HCT116 (cell line): ENCODE measurements around the gene TIMP3. TPM values are rescaled to one million over a fixed set of nuclear protein-coding genes. Genes with fewer than 3 reads are reported as not detected.

Source experiments
- ATAC-seq: fragments of 200-7000 bp; cut with Tn5 transposase; 2 replicates; pipeline ENCODE4 v1.9.1; 2020; ENCODE audit warnings: mild to moderate bottlenecking, moderate library complexity
- BruUV-seq: library from RNA; stranded (reverse); fragments of 400-500 nt; replicated peaks from 2 replicates; lab custom pipeline; 2021; lab: Mats Ljungman, UMichigan
- CTCF ChIA-PET: fragments of 300-600 bp; sonication (Branson Sonifier 250); formaldehyde crosslinking; loops from one replicate; lab custom pipeline; 2021; ENCODE audit warnings: antibody characterized with exemption; lab: Charles Lee
- POLR2A ChIA-PET: fragments of 300-600, 350-600 bp; sonication (Branson Sonifier 250); formaldehyde crosslinking; loops from one replicate; lab custom pipeline; 2021; ENCODE audit warnings: antibody characterized with exemption; lab: Charles Lee
- RAD21 ChIA-PET, 2 experiments: fragments of 300-600 bp; sonication (Branson Sonifier 250); formaldehyde crosslinking; loops; one replicate each; lab custom pipeline; 2023; ENCODE audit warnings: low total read pairs in 2 of 2; ENCODE audit not compliant: uncharacterized antibody in 2 of 2, unreplicated experiment in 2 of 2, low non-redundant PET in 1 of 2; lab: Charles Lee
- DNase-seq: peaks from one replicate; pipeline ENCODE4 v3.0.0-alpha.2; 2010; ENCODE audit warnings: low read depth, low spot score
- H2AFZ ChIP-seq: fragments of 200-600 bp; shearing (Covaris generic), sonication (generic); 2 replicates; pipeline ENCODE4 v1.6.1; 2017; ENCODE audit warnings: low read depth, mixed run types, mixed read lengths, antibody characterized with exemption, low read length; ENCODE audit not compliant: poor library complexity, severe bottlenecking
- H3K27ac ChIP-seq: 2 replicates; pipeline ENCODE4 v1.5.1; 2012; ENCODE audit warnings: low read depth, low read length
- H3K27me3 ChIP-seq: fragments of 200-600 bp; sonication (generic); 2 replicates; pipeline ENCODE4 v1.6.1; 2016; ENCODE audit warnings: mixed run types, low read length, mixed read lengths; ENCODE audit not compliant: insufficient read depth
- H3K36me3 ChIP-seq, 2 experiments: fragments of 200-500 bp in 1 of 2; fragments of 200-600 bp in 1 of 2; sonication (Bioruptor generic) in 1 of 2; sonication (generic) in 1 of 2; 2 replicates each; pipeline versions ENCODE4 v1.5.1 to v1.6.1; 2014 to 2016; ENCODE audit warnings: low read length in 2 of 2, inconsistent platforms in 1 of 2, mixed read lengths in 1 of 2, mixed run types in 1 of 2; ENCODE audit not compliant: insufficient read depth in 2 of 2, control insufficient read depth in 1 of 2
- H3K4me1 ChIP-seq, 2 experiments: fragments of 200-600 bp in 1 of 2; sonication (generic) in 1 of 2; 2 replicates each; pipeline versions ENCODE4 v1.5.1 to v1.6.1; 2012 to 2017; ENCODE audit warnings: low read length in 2 of 2, inconsistent platforms in 1 of 2, mild to moderate bottlenecking in 1 of 2, mixed read lengths in 1 of 2, mixed run types in 1 of 2, moderate library complexity in 1 of 2; ENCODE audit not compliant: insufficient read depth in 2 of 2, control insufficient read depth in 1 of 2
- H3K4me2 ChIP-seq: fragments of 200-600 bp; sonication (generic); 2 replicates; pipeline ENCODE4 v1.6.1; 2017; ENCODE audit warnings: mixed run types, low read length, mixed read lengths
- H3K4me3 ChIP-seq, 2 experiments: fragments of 200-600 bp in 1 of 2; sonication (generic) in 1 of 2; replicated peaks in 1 of 2; 2 replicates each; pipeline ENCODE4 v1.5.1; 2011 to 2016; ENCODE audit warnings: low read length in 2 of 2, control low read depth in 1 of 2, low read depth in 1 of 2, mild to moderate bottlenecking in 1 of 2, mixed read lengths in 1 of 2, mixed run types in 1 of 2
- H3K79me2 ChIP-seq: fragments of 200-600 bp; sonication (generic); 2 replicates; pipeline ENCODE4 v1.6.1; 2017; ENCODE audit warnings: mild to moderate bottlenecking, mixed run types, low read length, moderate library complexity, mixed read lengths; ENCODE audit not compliant: insufficient read depth
- H3K9ac ChIP-seq: fragments of 200-600 bp; sonication (generic); 2 replicates; pipeline ENCODE4 v1.6.1; 2016; ENCODE audit warnings: low read length, mixed read lengths
- H3K9me2 ChIP-seq: fragments of 200-600 bp; sonication (generic), shearing (Covaris generic); 2 replicates; pipeline ENCODE4 v1.6.1; 2017; ENCODE audit warnings: mixed run types, mild to moderate bottlenecking, moderate library complexity; ENCODE audit not compliant: insufficient read depth
- H3K9me3 ChIP-seq, 2 experiments: fragments of 200-500 bp in 1 of 2; fragments of 200-600 bp in 1 of 2; sonication (Bioruptor generic) in 1 of 2; sonication (generic) in 1 of 2; 2 replicates each; pipeline ENCODE4 v1.6.1; 2014 to 2017; ENCODE audit warnings: low read length in 2 of 2, mixed read lengths in 2 of 2, inconsistent platforms in 1 of 2, low read depth in 1 of 2, mild to moderate bottlenecking in 1 of 2, mixed run types in 1 of 2, moderate library complexity in 1 of 2; ENCODE audit not compliant: control insufficient read depth in 1 of 2, insufficient read depth in 1 of 2
- H4K20me1 ChIP-seq: fragments of 200-600 bp; sonication (generic), shearing (Covaris generic); 2 replicates; pipeline ENCODE4 v1.6.1; 2017; ENCODE audit warnings: mixed run types, mild to moderate bottlenecking, moderate library complexity; ENCODE audit not compliant: insufficient read depth
- ATF3 ChIP-seq: IDR thresholded peaks from 2 replicates; pipeline ENCODE4 v1.6.1; 2012
- CEBPB ChIP-seq: IDR thresholded peaks from 2 replicates; pipeline ENCODE4 v1.6.1; 2012; ENCODE audit warnings: low read depth
- CTCF ChIP-seq, 3 experiments: fragments of 200-600 bp in 1 of 3; sonication (generic) in 1 of 3; IDR thresholded peaks in 2 of 3; conservative IDR thresholded peaks in 1 of 3; 2 replicates each; pipeline ENCODE4 v1.5.1; 2012 to 2017; ENCODE audit warnings: low read depth in 2 of 3, low read length in 2 of 3, antibody characterized with exemption in 1 of 3, borderline replicate concordance in 1 of 3, control low read depth in 1 of 3, mild to moderate bottlenecking in 1 of 3, mixed read lengths in 1 of 3, mixed run types in 1 of 3, moderate library complexity in 1 of 3; ENCODE audit not compliant: insufficient read depth in 1 of 3
- ELF1 ChIP-seq: IDR thresholded peaks from 2 replicates; pipeline ENCODE4 v1.6.1; 2012; ENCODE audit warnings: low read depth, borderline replicate concordance
- EZH2 ChIP-seq: fragments of 200-600 bp; sonication (generic); IDR thresholded peaks from 2 replicates; pipeline ENCODE4 v1.6.1; 2017; ENCODE audit warnings: antibody characterized with exemption, mixed run types
- EZH2phosphoT487 ChIP-seq: fragments of 200-600 bp; IDR thresholded peaks from 2 replicates; pipeline ENCODE4 v1.6.1; 2018; ENCODE audit warnings: antibody characterized with exemption, borderline replicate concordance
- FOSL1 ChIP-seq: IDR thresholded peaks from 2 replicates; pipeline ENCODE4 v1.6.1; 2012; ENCODE audit warnings: low read depth
- MAX ChIP-seq: IDR thresholded peaks from 2 replicates; pipeline ENCODE4 v1.6.1; 2012
- POLR2A ChIP-seq: IDR thresholded peaks from 2 replicates; pipeline ENCODE4 v1.7.0; 2011; ENCODE audit warnings: borderline replicate concordance; ENCODE audit not compliant: insufficient read depth, insufficient read length; ENCODE audit errors: extremely low read depth
- POLR2AphosphoS5 ChIP-seq: IDR thresholded peaks from 2 replicates; pipeline ENCODE4 v1.6.1; 2011; ENCODE audit warnings: mild to moderate bottlenecking, low read depth, low read length, moderate library complexity
- REST ChIP-seq: IDR thresholded peaks from 2 replicates; pipeline ENCODE4 v1.6.1; 2012; ENCODE audit warnings: low read depth
- SIN3A ChIP-seq: IDR thresholded peaks from 2 replicates; pipeline ENCODE4 v1.6.1; 2012; ENCODE audit warnings: low read depth
- SP1 ChIP-seq: IDR thresholded peaks from 2 replicates; pipeline ENCODE4 v1.6.1; 2012; ENCODE audit warnings: low read depth
- SRF ChIP-seq: IDR thresholded peaks from 2 replicates; pipeline ENCODE4 v1.6.1; 2012; ENCODE audit warnings: low read depth
- TCF7L2 ChIP-seq: IDR thresholded peaks from 2 replicates; pipeline ENCODE4 v1.7.0; 2011; ENCODE audit warnings: borderline replicate concordance, inconsistent platforms; ENCODE audit not compliant: insufficient read depth, insufficient read length; ENCODE audit errors: extremely low read depth
- YY1 ChIP-seq: IDR thresholded peaks from 2 replicates; pipeline ENCODE4 v1.6.1; 2011; ENCODE audit warnings: low read length, low read depth, moderate library complexity, mild to moderate bottlenecking; ENCODE audit not compliant: insufficient replicate concordance; ENCODE audit errors: extremely low read depth
- ZBTB33 ChIP-seq: IDR thresholded peaks from 2 replicates; pipeline ENCODE4 v1.6.1; 2011; ENCODE audit warnings: mild to moderate bottlenecking, low read length, moderate library complexity; ENCODE audit not compliant: insufficient replicate concordance; ENCODE audit errors: extremely low read depth
- intact Hi-C: fragments of 100-400 bp; cut with micrococcal nuclease; formaldehyde crosslinking; loops from 2 replicates; pipeline ENCODE4 v1.10.0; 2022
- total RNA-seq: library from RNA; stranded (reverse); gene quantifications from one replicate; pipeline ENCODE4 v1.2.1, GENCODE V29; 2021; ENCODE audit not compliant: unreplicated experiment

TIMP3 gene
- total RNA-seq, 1 experiment from 2014 or later, result 2.2 TPM

GRCh38 chr22:32858957-32859356 lies 57.5 kb downstream of the TIMP3 start:
- Histone ChIP-seq H4K20me1 (no peaks in the 10 kb centered on the region), H2AFZ (no peak overlapping the region), H3K27me3 (peaks cover 13% of the 10 kb centered on the region; the same call in 1 of the 2 replicates), H3K27ac (no peak overlapping the region), H3K4me2 (no peak overlapping the region), H3K4me1 (no peaks in the 10 kb centered on the region), H3K4me3 (no peak overlapping the region), H3K9me2 (no peaks in the 10 kb centered on the region), H3K79me2 (no peaks in the 10 kb centered on the region), H3K9ac (no peak overlapping the region), H3K9me3 (no peaks in the 10 kb centered on the region), H3K36me3 (no peaks in the 10 kb centered on the region)
- BruUV-seq, result no TSS peak
- intact Hi-C loops, result no loop called here
- TF ChIP-seq TCF7L2, result no peak
- TF ChIP-seq SIN3A, result no peak
- no peak for TF ChIP-seq POLR2A
- no peak for TF ChIP-seq POLR2AphosphoS5
- no peak for TF ChIP-seq SP1
- no peak for TF ChIP-seq ZBTB33
- no peak for TF ChIP-seq REST
- TF ChIP-seq FOSL1, result no peak
- no peak for TF ChIP-seq SRF
- TF ChIP-seq CEBPB, result no peak
- TF ChIP-seq CTCF (IDR thresholded peaks at IDR 0.05 in 2 of 3, conservative IDR thresholded peaks at IDR 0.05 in 1 of 3; ENCODE audit: borderline replicate concordance in 1 of 3, insufficient read depth in 1 of 3, low read depth in 2 of 3, low read length in 2 of 3), result no peak
- TF ChIP-seq ATF3, result no peak
- TF ChIP-seq YY1, result no peak
- no peak for TF ChIP-seq ELF1
- no peak for TF ChIP-seq MAX
- no peak for TF ChIP-seq EZH2phosphoT487
- TF ChIP-seq EZH2, result no peak
- ChIA-PET POLR2A (no interaction called here), CTCF (no interaction called here), RAD21 (no interaction called here)
- no peak for DNase-seq
- ATAC-seq, result no peak
